Glomerular visceral epithelial cell (primary cell): ENCODE data around the gene PRSS50.
A peak's percentile ranks its signal among the peaks of the same experiment; 100 is the strongest.
"Not testable (repeated sequence)": the region's sequence is repeated elsewhere in the genome, so short reads cannot be mapped to it uniquely, and the experiment has no call there.

ENCODE experiments used
- DNase-seq: peaks from one replicate; pipeline ENCODE4 v3.0.0-alpha.2; 2016; ENCODE audit errors: extremely low spot score

PRSS50 gene

GRCh38 chr3:46708401-46709156, 9.1 kb downstream of the PRSS50 start:
- no peak for DNase-seq

- no peak for DNase-seq
These were observed 10.1 kb downstream of the PRSS50 start for GRCh38 chr3:46707601-46708011.

GRCh38 chr3:46706771-46707582, 10.7 kb downstream of the PRSS50 start:
- no peak for DNase-seq

GRCh38 chr3:46705751-46706552, 11.7 kb downstream of the PRSS50 start:
- peak; percentile 28 for DNase-seq

- peak; percentile 68 for DNase-seq
These were observed 12.6 kb downstream of the PRSS50 start for GRCh38 chr3:46705022-46705530.

GRCh38 chr3:46704346-46704745, 13.3 kb downstream of the PRSS50 start:
- DNase-seq, result not testable (repeated sequence)

GRCh38 chr3:46703013-46703520, 14.6 kb downstream of the PRSS50 start:
- DNase-seq, result no peak

- no peak for DNase-seq
These were observed 15.2 kb downstream of the PRSS50 start for GRCh38 chr3:46702246-46703012.

- no peak for DNase-seq
These were observed 16.3 kb downstream of the PRSS50 start, which contains the start of gene TMIE for GRCh38 chr3:46701181-46701939. Gene TMIE, plus strand, starts transcription at chr3:46701392. Its CDS starts 96 bp downstream, at chr3:46701488.

GRCh38 chr3:46700772-46701171, 16.9 kb downstream of the PRSS50 start:
- peak; percentile 66 for DNase-seq

GRCh38 chr3:46699676-46700523, 17.8 kb downstream of the PRSS50 start:
- no peak for DNase-seq

- peak; percentile 20 for DNase-seq
These were observed 21.4 kb downstream of the PRSS50 start for GRCh38 chr3:46695962-46696894.

GRCh38 chr3:46695177-46695961, 22.3 kb downstream of the PRSS50 start:
- peak; percentile 19 for DNase-seq

- no peak for DNase-seq
These were observed 23.1 kb downstream of the PRSS50 start for GRCh38 chr3:46694520-46694919.

GRCh38 chr3:46693892-46694226, 23.8 kb downstream of the PRSS50 start:
- DNase-seq, result peak; percentile 23

GRCh38 chr3:46693038-46693891, 24.4 kb downstream of the PRSS50 start, which contains the start of gene ALS2CL:
Gene ALS2CL, minus strand, starts transcription at chr3:46693679. Its CDS starts 4,239 bp downstream, at chr3:46689440.
- DNase-seq, result peak; percentile 44
